Trophoblast cell (in vitro differentiated cells and primary cell): Measurements from ENCODE around the gene WDR7.

Experiments
- DNase-seq, 2 donors: peaks; one replicate each; pipeline ENCODE4 v3.0.0-alpha.2; 2016
- H2AFZ ChIP-seq: 2 replicates; pipeline ENCODE4 v1.6.1; 2013; ENCODE audit warnings: low read length, moderate library complexity, mild to moderate bottlenecking; ENCODE audit not compliant: insufficient read depth, poor library complexity
- H2AK5ac ChIP-seq: 2 replicates; pipeline ENCODE4 v1.6.1; 2013; ENCODE audit warnings: mild to moderate bottlenecking, low read length
- H2BK120ac ChIP-seq: 2 replicates; pipeline ENCODE4 v1.6.1; 2013; ENCODE audit warnings: low read length, mild to moderate bottlenecking, moderate library complexity; ENCODE audit not compliant: insufficient read depth, poor library complexity
- H2BK12ac ChIP-seq: 2 replicates; pipeline ENCODE4 v1.6.1; 2013; ENCODE audit warnings: mild to moderate bottlenecking, low read length, moderate library complexity
- H2BK5ac ChIP-seq: 2 replicates; pipeline ENCODE4 v1.6.1; 2013; ENCODE audit warnings: low read length, low read depth, moderate library complexity, mild to moderate bottlenecking; ENCODE audit not compliant: poor library complexity
- H3K14ac ChIP-seq: 2 replicates; pipeline ENCODE4 v1.6.1; 2013; ENCODE audit warnings: mild to moderate bottlenecking, low read length
- H3K18ac ChIP-seq: 2 replicates; pipeline ENCODE4 v1.6.1; 2013; ENCODE audit warnings: mild to moderate bottlenecking, low read length
- H3K23ac ChIP-seq: 2 replicates; pipeline ENCODE4 v1.6.1; 2013; ENCODE audit warnings: low read length
- H3K27ac ChIP-seq: 2 replicates; pipeline ENCODE4 v1.5.1; 2013; ENCODE audit warnings: low read depth, mild to moderate bottlenecking, inconsistent platforms, low read length, moderate library complexity
- H3K27me3 ChIP-seq: 2 replicates; pipeline ENCODE4 v1.6.1; 2013; ENCODE audit warnings: inconsistent platforms, mild to moderate bottlenecking, low read length, moderate library complexity; ENCODE audit not compliant: insufficient read depth
- H3K36me3 ChIP-seq, 2 experiments: 1 replicate in 1 of 2; 2 replicates in 1 of 2; pipeline ENCODE4 v1.6.1; 2013; ENCODE audit warnings: low read length in 2 of 2, mild to moderate bottlenecking in 2 of 2, moderate library complexity in 1 of 2; ENCODE audit not compliant: insufficient read depth in 2 of 2, control insufficient read depth in 1 of 2
- H3K4ac ChIP-seq: 2 replicates; pipeline ENCODE4 v1.6.1; 2013; ENCODE audit warnings: low read depth, mild to moderate bottlenecking, low read length, moderate library complexity
- H3K4me1 ChIP-seq, 2 experiments: 1 replicate in 1 of 2; 2 replicates in 1 of 2; pipeline ENCODE4 v1.6.1; 2013; ENCODE audit warnings: low read length in 2 of 2, mild to moderate bottlenecking in 2 of 2, moderate library complexity in 1 of 2; ENCODE audit not compliant: insufficient read depth in 2 of 2, control insufficient read depth in 1 of 2
- H3K4me2 ChIP-seq: 2 replicates; pipeline ENCODE4 v1.6.1; 2013; ENCODE audit warnings: inconsistent platforms, mild to moderate bottlenecking, low read length, moderate library complexity
- H3K4me3 ChIP-seq: 2 replicates; pipeline ENCODE4 v1.5.1; 2013; ENCODE audit warnings: mild to moderate bottlenecking, low read depth, low read length, inconsistent platforms
- H3K79me1 ChIP-seq: one replicate; pipeline ENCODE4 v1.6.1; 2013; ENCODE audit warnings: low read length
- H3K79me2 ChIP-seq: 2 replicates; pipeline ENCODE4 v1.6.1; 2013; ENCODE audit warnings: low read length, mild to moderate bottlenecking; ENCODE audit not compliant: control insufficient read depth, insufficient read depth, poor library complexity
- H3K9ac ChIP-seq: 2 replicates; pipeline ENCODE4 v1.6.1; 2013; ENCODE audit warnings: mild to moderate bottlenecking, low read length
- H3K9me3 ChIP-seq: 2 replicates; pipeline ENCODE4 v1.6.1; 2013; ENCODE audit warnings: low read depth, mild to moderate bottlenecking, control low read depth, inconsistent platforms, low read length; ENCODE audit not compliant: insufficient read depth
- H4K12ac ChIP-seq: 2 replicates; pipeline ENCODE4 v1.6.1; 2013; ENCODE audit warnings: low read depth, mild to moderate bottlenecking, low read length, moderate library complexity
- H4K8ac ChIP-seq: 2 replicates; pipeline ENCODE4 v1.6.1; 2013; ENCODE audit warnings: low read depth, mild to moderate bottlenecking, low read length, moderate library complexity
- H4K91ac ChIP-seq: one replicate; pipeline ENCODE4 v1.6.1; 2013; ENCODE audit warnings: low read depth, mild to moderate bottlenecking, low read length, moderate library complexity
- WGBS: extraction: QIAGEN DNeasy Blood & Tissue Kit; methylation state at CpG from one replicate; pipeline ENCODE4 v1.1.7; 2013; ENCODE audit warnings: missing lambda C conversion rate; ENCODE audit not compliant: insufficient read length, insufficient coverage; ENCODE audit errors: extremely low coverage; 5-methylcytosine and 5-hydroxymethylcytosine counted together

WDR7 gene

DNA sequence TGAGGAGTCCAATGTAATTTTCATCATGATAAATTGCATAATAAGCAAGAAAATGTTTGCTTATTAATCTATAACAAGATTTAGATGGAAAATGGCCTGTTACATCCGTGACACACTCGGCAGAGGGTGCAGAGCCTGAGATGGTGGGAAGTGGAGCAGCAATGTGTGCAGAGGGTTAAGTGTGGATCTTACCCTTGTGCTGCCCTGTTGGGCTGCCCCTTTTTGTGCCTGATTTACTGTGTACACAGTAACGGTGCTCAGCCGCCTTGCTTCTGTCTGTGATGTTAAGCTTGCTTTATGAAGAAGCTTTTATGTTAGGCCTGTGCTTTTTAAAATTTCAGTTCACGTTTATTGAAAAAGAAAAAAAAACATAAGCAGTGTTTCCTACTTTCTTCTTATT lies 275.6 kb downstream of the WDR7 start:
- H3K79me2 ChIP-seq, result no peaks in the 10 kb centered on the region
- no peaks in the 10 kb centered on the region for H3K36me3 ChIP-seq
- H3K18ac ChIP-seq, result no peak overlapping the region
- H3K23ac ChIP-seq, result no peak overlapping the region
- no peak overlapping the region for H2BK120ac ChIP-seq
- H2AK5ac ChIP-seq, result no peak overlapping the region
- H4K12ac ChIP-seq, result no peak overlapping the region
- H3K9ac ChIP-seq, result no peak overlapping the region
- no peak overlapping the region for H3K14ac ChIP-seq
- H3K4ac ChIP-seq, result no peak overlapping the region
- H4K8ac ChIP-seq, result no peak overlapping the region
- H3K9me3 ChIP-seq, result no peaks in the 10 kb centered on the region
- H3K4me1 ChIP-seq, result no peaks in the 10 kb centered on the region
- H3K27ac ChIP-seq, result no peak overlapping the region
- WGBS, result no CpG with 5 or more reads among the region's 5 CpGs
- no peak overlapping the region for H3K4me3 ChIP-seq
- H2AFZ ChIP-seq, result no peak overlapping the region
- H3K79me1 ChIP-seq, result no peaks in the 10 kb centered on the region
- H2BK12ac ChIP-seq, result no peak overlapping the region
- H3K27me3 ChIP-seq, result no peaks in the 10 kb centered on the region
- DNase-seq, result no peak
- no peak overlapping the region for H3K4me2 ChIP-seq
- H2BK5ac ChIP-seq, result no peak overlapping the region
- H4K91ac ChIP-seq, result no peak overlapping the region

DNA sequence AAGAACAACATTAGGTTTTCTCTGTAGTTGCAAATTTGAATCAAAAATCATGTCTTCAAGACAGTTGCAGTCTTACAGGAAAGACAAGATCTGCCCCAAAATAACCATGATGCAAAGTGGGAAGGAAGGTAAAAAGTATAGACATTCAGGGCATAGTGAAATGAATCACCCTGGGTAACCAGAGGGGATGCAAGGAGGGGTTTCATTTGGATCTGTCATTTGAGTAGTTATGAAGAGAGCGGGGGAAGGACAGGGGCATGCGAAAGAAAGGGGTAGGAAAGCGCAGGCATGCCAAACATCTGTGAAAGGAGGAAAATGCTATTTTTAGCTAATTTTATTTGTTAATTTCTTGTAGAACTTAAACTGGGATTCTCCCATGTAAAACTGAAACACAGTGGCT lies 276.6 kb downstream of the WDR7 start:
- WGBS, result no CpG with 5 or more reads among the region's 3 CpGs
- Histone ChIP-seq H2BK12ac (no peak overlapping the region), H3K14ac (no peak overlapping the region), H3K4me1 (no peaks in the 10 kb centered on the region), H3K4me2 (no peak overlapping the region), H3K27me3 (no peaks in the 10 kb centered on the region), H4K12ac (no peak overlapping the region), H3K79me2 (no peaks in the 10 kb centered on the region), H2BK5ac (no peak overlapping the region), H3K23ac (no peak overlapping the region), H2AFZ (no peak overlapping the region), H4K91ac (no peak overlapping the region), H3K4ac (no peak overlapping the region), H2AK5ac (no peak overlapping the region), H3K9me3 (no peaks in the 10 kb centered on the region), H3K9ac (no peak overlapping the region), H3K4me3 (no peak overlapping the region), H2BK120ac (no peak overlapping the region), H3K36me3 (no peaks in the 10 kb centered on the region), H3K27ac (no peak overlapping the region), H3K79me1 (no peaks in the 10 kb centered on the region), H3K18ac (no peak overlapping the region), H4K8ac (no peak overlapping the region)
- no peak for DNase-seq

- H3K36me3 ChIP-seq, result no peaks in the 10 kb centered on the region
- no peaks in the 10 kb centered on the region for H3K27me3 ChIP-seq
- no peak overlapping the region for H2BK12ac ChIP-seq
- no peak overlapping the region for H2AFZ ChIP-seq
- no peak overlapping the region for H3K23ac ChIP-seq
- H3K4me2 ChIP-seq, result no peak overlapping the region
- H3K18ac ChIP-seq, result no peak overlapping the region
- no peak overlapping the region for H2AK5ac ChIP-seq
- H3K4me3 ChIP-seq, result no peak overlapping the region
- H3K79me2 ChIP-seq, result no peaks in the 10 kb centered on the region
- DNase-seq, result no peak
- no peak overlapping the region for H4K91ac ChIP-seq
- no peaks in the 10 kb centered on the region for H3K9me3 ChIP-seq
- H3K4me1 ChIP-seq, result no peaks in the 10 kb centered on the region
- H2BK120ac ChIP-seq, result no peak overlapping the region
- no peak overlapping the region for H4K12ac ChIP-seq
- no peak overlapping the region for H3K14ac ChIP-seq
- no peak overlapping the region for H3K27ac ChIP-seq
- WGBS, result no CpG with 5 or more reads among the region's 5 CpGs
- H3K4ac ChIP-seq, result no peak overlapping the region
- no peak overlapping the region for H4K8ac ChIP-seq
- H3K79me1 ChIP-seq, result no peaks in the 10 kb centered on the region
- no peak overlapping the region for H3K9ac ChIP-seq
- H2BK5ac ChIP-seq, result no peak overlapping the region
These were observed 278.7 kb downstream of the WDR7 start for GRCh38 chr18:56929886-56930285.

- Histone ChIP-seq H3K36me3 (no peaks in the 10 kb centered on the region), H3K9ac (no peak overlapping the region), H4K8ac (no peak overlapping the region), H2AK5ac (no peak overlapping the region), H2BK12ac (no peak overlapping the region), H3K79me2 (no peaks in the 10 kb centered on the region), H3K4me1 (no peaks in the 10 kb centered on the region), H3K18ac (no peak overlapping the region), H3K4me3 (no peak overlapping the region), H4K91ac (no peak overlapping the region), H3K79me1 (no peaks in the 10 kb centered on the region), H3K27me3 (no peaks in the 10 kb centered on the region), H2BK120ac (no peak overlapping the region), H2BK5ac (no peak overlapping the region), H3K14ac (no peak overlapping the region), H3K4ac (no peak overlapping the region), H3K4me2 (no peak overlapping the region), H3K23ac (no peak overlapping the region), H4K12ac (no peak overlapping the region), H2AFZ (no peak overlapping the region), H3K27ac (no peak overlapping the region), H3K9me3 (no peaks in the 10 kb centered on the region)
- no peak for DNase-seq
- WGBS, result no CpG with 5 or more reads among the region's 2 CpGs
These were observed 282.3 kb downstream of the WDR7 start for GRCh38 chr18:56933472-56933871.
